Measurements from ENCODE around the gene PHYHD1.

The PHYHD1 gene

DNA sequence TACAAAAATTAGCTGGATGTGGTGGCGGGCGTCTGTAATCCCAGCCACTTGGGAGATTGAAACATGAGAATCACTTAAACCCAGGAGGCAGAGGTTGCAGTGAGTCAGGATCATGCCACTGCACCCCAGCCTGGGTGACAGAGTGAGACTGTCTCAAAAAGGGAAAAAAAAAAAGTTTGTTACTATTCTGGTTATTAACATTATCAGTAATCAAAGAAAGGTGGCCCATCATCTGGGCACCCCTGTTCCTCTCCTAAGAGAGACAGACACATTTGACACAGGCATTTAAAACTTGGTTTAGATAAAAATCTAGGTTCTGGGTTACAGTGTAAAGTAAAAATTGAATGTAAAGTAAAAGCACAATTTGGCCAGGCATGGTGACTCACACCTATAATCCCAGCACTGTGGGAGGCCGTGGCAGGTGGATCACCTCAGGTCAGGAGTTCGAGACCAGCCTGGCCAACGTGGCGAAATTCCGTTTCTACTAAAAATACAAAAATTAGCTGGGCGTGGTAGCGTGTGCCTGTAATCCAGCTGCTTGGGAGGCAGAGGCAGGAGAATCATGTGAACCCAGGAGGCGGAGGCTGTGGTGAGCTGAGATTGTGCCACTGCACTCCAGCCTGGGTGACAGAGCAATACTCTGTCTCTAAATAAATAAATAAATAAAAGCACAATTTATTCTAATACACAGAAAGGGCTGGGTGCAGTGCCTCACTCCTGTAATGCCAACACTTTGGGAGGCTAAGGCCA lies 16.7 kb upstream of the PHYHD1 start:
- Histone ChIP-seq H3K9me3 (ENCODE audit: low read depth, low read length) (no peaks in the 10 kb centered on the region), H3K36me3 (ENCODE audit: insufficient read depth, low read length) (peaks cover 17% of the 10 kb centered on the region; the same call in 1 of the 2 replicates), H3K9ac (ENCODE audit: insufficient read length) (no peak overlapping the region), H3K4me3 (no peak overlapping the region), H3K27ac (no peak overlapping the region)
- no peak for TF ChIP-seq POLR2AphosphoS5 (IDR thresholded peaks at IDR 0.05; ENCODE audit: borderline replicate concordance, low read depth, low read length)
- no peak for TF ChIP-seq EZH2 (IDR thresholded peaks at IDR 0.05)
- no peak for TF ChIP-seq FOXP2 (optimal IDR thresholded peaks at IDR 0.05; ENCODE audit: control extremely low read depth, extremely low read length, insufficient read depth)
- DNase-seq (ENCODE audit: low read depth, low spot score) = no peak

DNA sequence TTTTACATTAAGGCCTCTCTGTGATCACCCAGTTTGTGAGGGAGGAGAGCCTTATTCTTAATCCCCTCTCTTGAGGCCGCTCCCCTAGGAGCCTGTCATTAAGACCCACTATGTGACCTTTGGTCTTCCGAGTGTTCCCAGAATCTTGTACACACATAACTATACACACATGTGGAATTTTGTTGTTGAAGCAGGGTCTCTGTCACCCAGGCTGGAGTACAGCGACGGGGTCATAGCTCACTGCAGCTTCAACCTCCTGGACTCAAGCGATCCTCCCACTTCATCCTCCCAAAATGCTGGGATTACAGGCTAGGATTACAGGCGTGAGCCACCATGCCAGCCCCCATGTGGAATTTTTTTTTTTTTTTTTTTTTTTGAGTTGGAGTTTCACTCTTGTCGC lies 14.8 kb upstream of the PHYHD1 start:
- H3K9ac ChIP-seq (ENCODE audit: insufficient read length) = no peak overlapping the region
- no peak overlapping the region for H3K27ac ChIP-seq
- no peak overlapping the region for H3K4me3 ChIP-seq
- H3K36me3 ChIP-seq (ENCODE audit: insufficient read depth, low read length) = peaks cover 21% of the 10 kb centered on the region; the same call in 1 of the 2 replicates
- DNase-seq (ENCODE audit: low read depth, low spot score) = no peak
- no peaks in the 10 kb centered on the region for H3K9me3 ChIP-seq (ENCODE audit: low read depth, low read length)
- TF ChIP-seq EZH2 (IDR thresholded peaks at IDR 0.05) = no peak
- no peak for TF ChIP-seq FOXP2 (optimal IDR thresholded peaks at IDR 0.05; ENCODE audit: control extremely low read depth, extremely low read length, insufficient read depth)
- TF ChIP-seq POLR2AphosphoS5 (IDR thresholded peaks at IDR 0.05; ENCODE audit: borderline replicate concordance, low read depth, low read length) = no peak

DNA sequence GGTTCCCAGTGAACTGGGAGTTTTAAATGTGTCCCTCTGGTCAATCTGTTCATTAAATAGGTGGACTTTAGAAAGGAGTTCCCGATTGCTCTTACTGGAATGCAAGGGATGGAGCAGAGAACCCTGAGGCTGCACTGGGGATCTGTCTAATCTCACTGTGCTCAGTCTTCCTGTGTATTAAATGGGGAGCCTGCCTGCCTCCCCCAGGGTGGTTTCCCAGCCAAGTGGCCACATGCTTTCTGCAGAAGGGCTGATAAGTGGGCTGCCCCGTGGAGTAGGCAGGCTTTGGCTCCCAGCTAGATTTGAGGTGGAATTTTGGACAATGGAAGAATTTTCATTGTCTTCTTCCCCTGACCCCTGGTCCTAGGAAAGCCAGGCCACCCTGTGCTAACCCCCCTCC lies 14.0 kb upstream of the PHYHD1 start:
- no peaks in the 10 kb centered on the region for H3K9me3 ChIP-seq (ENCODE audit: low read depth, low read length)
- H3K27ac ChIP-seq = no peak overlapping the region
- H3K4me3 ChIP-seq = no peak overlapping the region
- no peak for DNase-seq (ENCODE audit: low read depth, low spot score)
- H3K36me3 ChIP-seq (ENCODE audit: insufficient read depth, low read length) = peaks cover 21% of the 10 kb centered on the region; the same call in 1 of the 2 replicates
- H3K9ac ChIP-seq (ENCODE audit: insufficient read length) = no peak overlapping the region
- no peak for TF ChIP-seq EZH2 (IDR thresholded peaks at IDR 0.05)
- TF ChIP-seq FOXP2 (optimal IDR thresholded peaks at IDR 0.05; ENCODE audit: control extremely low read depth, extremely low read length, insufficient read depth) = no peak
- TF ChIP-seq POLR2AphosphoS5 (IDR thresholded peaks at IDR 0.05; ENCODE audit: borderline replicate concordance, low read depth, low read length) = no peak

DNA sequence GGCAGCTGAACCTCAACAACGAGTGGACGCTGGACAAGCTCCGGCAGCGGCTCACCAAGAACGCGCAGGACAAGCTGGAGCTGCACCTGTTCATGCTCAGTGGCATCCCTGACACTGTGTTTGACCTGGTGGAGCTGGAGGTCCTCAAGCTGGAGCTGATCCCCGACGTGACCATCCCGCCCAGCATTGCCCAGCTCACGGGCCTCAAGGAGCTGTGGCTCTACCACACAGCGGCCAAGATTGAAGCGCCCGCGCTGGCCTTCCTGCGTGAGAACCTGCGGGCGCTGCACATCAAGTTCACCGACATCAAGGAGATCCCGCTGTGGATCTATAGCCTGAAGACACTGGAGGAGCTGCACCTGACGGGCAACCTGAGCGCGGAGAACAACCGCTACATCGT lies 12.4 kb upstream of the PHYHD1 start:
- DNase-seq (ENCODE audit: low read depth, low spot score) = no peak
- no peak for TF ChIP-seq EZH2 (IDR thresholded peaks at IDR 0.05)
- TF ChIP-seq POLR2AphosphoS5 (IDR thresholded peaks at IDR 0.05; ENCODE audit: borderline replicate concordance, low read depth, low read length) = no peak
- no peak for TF ChIP-seq FOXP2 (optimal IDR thresholded peaks at IDR 0.05; ENCODE audit: control extremely low read depth, extremely low read length, insufficient read depth)
- Histone ChIP-seq H3K4me3 (no peak overlapping the region), H3K27ac (no peak overlapping the region), H3K9ac (ENCODE audit: insufficient read length) (no peak overlapping the region), H3K36me3 (ENCODE audit: insufficient read depth, low read length) (peaks cover 21% of the 10 kb centered on the region; the same call in 1 of the 2 replicates), H3K9me3 (ENCODE audit: low read depth, low read length) (no peaks in the 10 kb centered on the region)

DNA sequence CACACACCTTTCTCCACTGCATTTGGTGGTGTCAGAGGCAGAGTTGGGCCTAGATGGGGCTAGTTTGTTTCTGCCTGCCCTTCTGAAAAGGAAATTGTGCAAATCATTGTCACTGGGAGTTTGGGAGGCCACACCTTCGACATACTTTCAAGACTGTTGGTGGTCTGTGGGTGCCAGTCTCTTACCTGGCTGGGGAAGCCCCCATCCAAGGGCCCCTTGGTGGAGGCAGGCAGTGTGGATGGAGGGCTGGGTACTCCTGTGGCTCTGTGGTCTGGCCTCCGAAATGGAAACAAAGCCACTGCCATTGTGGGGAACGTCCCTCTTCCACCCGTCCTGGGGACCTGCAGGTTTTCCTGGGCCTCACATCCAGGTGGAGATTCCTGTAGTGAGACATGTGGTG lies 10.9 kb upstream of the PHYHD1 start:
- Histone ChIP-seq H3K4me3 (no peak overlapping the region), H3K27ac (no peak overlapping the region), H3K36me3 (ENCODE audit: insufficient read depth, low read length) (peaks cover 21% of the 10 kb centered on the region; the same call in 1 of the 2 replicates), H3K9me3 (ENCODE audit: low read depth, low read length) (no peaks in the 10 kb centered on the region), H3K9ac (ENCODE audit: insufficient read length) (no peak overlapping the region)
- no peak for TF ChIP-seq FOXP2 (optimal IDR thresholded peaks at IDR 0.05; ENCODE audit: control extremely low read depth, extremely low read length, insufficient read depth)
- no peak for TF ChIP-seq EZH2 (IDR thresholded peaks at IDR 0.05)
- no peak for TF ChIP-seq POLR2AphosphoS5 (IDR thresholded peaks at IDR 0.05; ENCODE audit: borderline replicate concordance, low read depth, low read length)
- DNase-seq (ENCODE audit: low read depth, low spot score) = no peak

DNA sequence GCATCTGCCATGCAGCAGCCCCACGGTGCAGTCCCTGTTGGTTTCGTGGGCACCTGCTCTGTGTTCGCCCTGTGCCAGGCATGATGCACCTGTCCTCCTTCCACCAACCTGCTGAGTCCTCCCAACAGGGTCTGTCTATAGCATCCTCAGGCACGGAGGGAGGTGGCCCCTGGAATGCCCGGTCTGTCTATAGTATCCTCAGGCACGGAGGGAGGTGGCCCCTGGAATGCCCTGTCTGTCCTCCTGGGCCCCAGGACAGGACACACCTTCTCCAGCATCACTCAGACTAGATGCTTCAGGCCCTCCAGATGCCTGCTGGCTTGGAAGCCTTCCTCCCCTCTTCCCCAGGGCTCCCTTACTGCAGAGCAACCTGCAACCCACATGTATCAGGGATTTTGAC lies 9.9 kb upstream of the PHYHD1 start:
- Histone ChIP-seq H3K36me3 (ENCODE audit: insufficient read depth, low read length) (peaks cover 21% of the 10 kb centered on the region; the same call in 1 of the 2 replicates), H3K9me3 (ENCODE audit: low read depth, low read length) (no peaks in the 10 kb centered on the region), H3K27ac (no peak overlapping the region), H3K4me3 (no peak overlapping the region), H3K9ac (ENCODE audit: insufficient read length) (no peak overlapping the region)
- no peak for TF ChIP-seq POLR2AphosphoS5 (IDR thresholded peaks at IDR 0.05; ENCODE audit: borderline replicate concordance, low read depth, low read length)
- TF ChIP-seq FOXP2 (optimal IDR thresholded peaks at IDR 0.05; ENCODE audit: control extremely low read depth, extremely low read length, insufficient read depth) = no peak
- TF ChIP-seq EZH2 (IDR thresholded peaks at IDR 0.05) = no peak
- no peak for DNase-seq (ENCODE audit: low read depth, low spot score)

DNA sequence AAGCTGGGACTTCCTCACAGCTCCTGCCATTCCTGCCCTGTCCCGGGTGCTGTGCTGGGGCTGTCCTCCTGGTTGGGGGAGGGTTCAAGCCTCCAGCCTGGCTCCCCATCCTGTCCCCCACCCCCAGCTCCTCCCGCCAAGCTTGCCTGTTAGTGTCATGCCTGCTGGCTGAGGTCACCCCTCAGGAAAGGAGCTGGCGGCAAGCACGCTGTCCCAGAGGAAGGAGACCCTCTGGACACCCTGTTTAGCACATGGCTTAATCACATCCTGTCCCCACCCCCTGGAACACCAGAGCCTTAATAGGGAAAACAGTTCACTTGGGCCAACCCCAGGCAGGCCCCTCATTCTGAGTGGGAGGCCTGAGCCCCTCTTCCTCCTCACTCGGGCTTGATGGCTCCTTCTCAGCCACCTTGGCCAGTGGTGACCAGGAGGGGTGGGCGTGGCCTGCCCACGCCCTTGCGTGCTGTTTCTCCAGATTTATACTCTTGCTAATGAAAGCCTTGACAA lies 9.2 kb upstream of the PHYHD1 start:
- Histone ChIP-seq H3K36me3 (ENCODE audit: insufficient read depth, low read length) (peaks cover 21% of the 10 kb centered on the region; the same call in 1 of the 2 replicates), H3K4me3 (no peak overlapping the region), H3K9me3 (ENCODE audit: low read depth, low read length) (no peaks in the 10 kb centered on the region), H3K27ac (no peak overlapping the region), H3K9ac (ENCODE audit: insufficient read length) (no peak overlapping the region)
- DNase-seq (ENCODE audit: low read depth, low spot score) = no peak
- no peak for TF ChIP-seq FOXP2 (optimal IDR thresholded peaks at IDR 0.05; ENCODE audit: control extremely low read depth, extremely low read length, insufficient read depth)
- TF ChIP-seq POLR2AphosphoS5 (IDR thresholded peaks at IDR 0.05; ENCODE audit: borderline replicate concordance, low read depth, low read length) = no peak
- no peak for TF ChIP-seq EZH2 (IDR thresholded peaks at IDR 0.05)

DNA sequence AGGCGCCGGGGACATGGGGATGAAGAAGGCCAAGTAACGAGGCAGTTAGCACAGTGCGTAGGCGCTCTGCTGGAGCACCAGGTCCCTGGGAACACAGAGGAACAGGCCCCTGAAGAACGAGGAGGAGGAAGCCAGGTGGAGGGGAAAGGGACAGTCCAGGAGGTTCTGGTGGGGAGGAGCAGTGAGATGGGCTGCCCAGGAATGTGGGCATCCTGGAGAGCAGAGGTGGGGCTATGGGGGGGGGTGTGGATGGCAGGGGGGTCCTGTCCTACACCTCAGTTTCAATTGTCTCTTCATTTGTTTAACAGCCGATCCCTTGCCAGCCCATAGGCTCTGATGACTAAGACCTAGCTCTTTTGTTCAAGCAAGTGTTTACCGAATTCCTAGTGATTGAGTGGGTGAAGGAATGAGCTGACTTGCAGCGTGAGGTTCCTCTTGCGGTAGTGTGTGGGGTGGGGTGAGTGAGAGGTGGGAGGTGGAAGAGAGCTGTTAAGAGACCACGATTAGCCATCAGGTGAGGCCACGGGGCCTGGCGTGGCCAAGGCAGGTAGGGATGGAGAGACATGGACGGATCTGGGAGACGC lies 8.4 kb upstream of the PHYHD1 start:
- no peak overlapping the region for H3K27ac ChIP-seq
- TF ChIP-seq FOXP2 (optimal IDR thresholded peaks at IDR 0.05; ENCODE audit: control extremely low read depth, extremely low read length, insufficient read depth) = no peak
- no peak for TF ChIP-seq POLR2AphosphoS5 (IDR thresholded peaks at IDR 0.05; ENCODE audit: borderline replicate concordance, low read depth, low read length)
- TF ChIP-seq EZH2 (IDR thresholded peaks at IDR 0.05) = no peak
- H3K9ac ChIP-seq (ENCODE audit: insufficient read length) = no peak overlapping the region
- no peak overlapping the region for H3K4me3 ChIP-seq
- no peak for DNase-seq (ENCODE audit: low read depth, low spot score)
- peaks cover 18% of the 10 kb centered on the region; the same call in 1 of the 2 replicates for H3K36me3 ChIP-seq (ENCODE audit: insufficient read depth, low read length)
- H3K9me3 ChIP-seq (ENCODE audit: low read depth, low read length) = no peaks in the 10 kb centered on the region

All from SK-N-MC (cell line).